Activated CD8-positive, alpha-beta memory T cell treated with anti-CD3 and anti-CD28 coated beads for 4 hours (primary cell): ENCODE measurements around the gene ERAS.
A peak's percentile ranks its signal among the peaks of the same experiment; 100 is the strongest.
"Not testable (repeated sequence)": the region's sequence is repeated elsewhere in the genome, so short reads cannot be mapped to it uniquely, and the experiment has no call there.

ENCODE experiments used
- DNase-seq, 2 donors: peaks; one replicate each; pipeline ENCODE4 v3.0.0-alpha.2; 2020; ENCODE audit warnings: low read depth in 2 of 2

ERAS gene

DNA sequence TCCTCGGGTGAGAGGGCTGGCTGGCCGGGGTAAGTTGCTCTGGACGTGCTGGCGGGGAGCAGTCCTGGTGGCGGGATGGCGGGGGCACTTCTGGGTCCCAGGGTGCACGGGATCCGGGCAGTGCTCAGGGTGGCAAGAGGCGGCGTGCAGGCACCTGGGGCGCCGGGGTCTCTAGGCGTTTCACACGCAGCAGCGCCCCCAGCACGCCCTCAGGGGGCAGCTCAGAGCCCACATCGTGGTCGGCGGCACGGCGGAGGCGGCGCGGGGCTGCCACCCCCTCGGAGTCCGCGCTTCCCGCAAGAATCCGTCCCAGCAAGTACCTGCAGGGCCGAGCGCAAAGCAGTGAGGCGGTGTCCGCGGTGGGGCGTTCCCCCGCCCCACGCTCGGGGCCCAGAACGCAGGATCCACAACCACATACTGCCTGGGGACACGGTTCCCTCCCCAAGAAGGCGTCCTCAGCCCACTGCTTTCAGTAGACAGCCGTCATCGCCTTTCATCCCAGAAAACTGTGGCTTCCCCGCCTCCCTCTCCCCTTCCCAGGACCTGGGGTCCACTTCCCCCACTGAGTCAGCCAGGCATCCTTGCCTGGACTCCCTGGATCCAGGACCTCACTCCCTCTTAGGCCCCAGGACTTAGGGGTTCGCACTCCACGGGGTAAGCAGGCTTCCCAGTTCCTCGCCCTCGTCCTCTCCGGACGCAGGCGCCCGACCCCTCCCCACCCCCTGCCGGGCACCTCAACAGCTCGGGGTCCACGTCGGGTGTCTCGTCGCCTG is 5.0 kb downstream of the ERAS start:
- DNase-seq = no peak

GRCh38 chrX:48831909-48832291 is 5.6 kb downstream of the ERAS start:
- no peak for DNase-seq

- DNase-seq = no peak
These were observed 7.3 kb downstream of the ERAS start for GRCh38 chrX:48833542-48834138.

GRCh38 chrX:48834383-48834709 is 8.0 kb downstream of the ERAS start:
- DNase-seq = no peak

DNA sequence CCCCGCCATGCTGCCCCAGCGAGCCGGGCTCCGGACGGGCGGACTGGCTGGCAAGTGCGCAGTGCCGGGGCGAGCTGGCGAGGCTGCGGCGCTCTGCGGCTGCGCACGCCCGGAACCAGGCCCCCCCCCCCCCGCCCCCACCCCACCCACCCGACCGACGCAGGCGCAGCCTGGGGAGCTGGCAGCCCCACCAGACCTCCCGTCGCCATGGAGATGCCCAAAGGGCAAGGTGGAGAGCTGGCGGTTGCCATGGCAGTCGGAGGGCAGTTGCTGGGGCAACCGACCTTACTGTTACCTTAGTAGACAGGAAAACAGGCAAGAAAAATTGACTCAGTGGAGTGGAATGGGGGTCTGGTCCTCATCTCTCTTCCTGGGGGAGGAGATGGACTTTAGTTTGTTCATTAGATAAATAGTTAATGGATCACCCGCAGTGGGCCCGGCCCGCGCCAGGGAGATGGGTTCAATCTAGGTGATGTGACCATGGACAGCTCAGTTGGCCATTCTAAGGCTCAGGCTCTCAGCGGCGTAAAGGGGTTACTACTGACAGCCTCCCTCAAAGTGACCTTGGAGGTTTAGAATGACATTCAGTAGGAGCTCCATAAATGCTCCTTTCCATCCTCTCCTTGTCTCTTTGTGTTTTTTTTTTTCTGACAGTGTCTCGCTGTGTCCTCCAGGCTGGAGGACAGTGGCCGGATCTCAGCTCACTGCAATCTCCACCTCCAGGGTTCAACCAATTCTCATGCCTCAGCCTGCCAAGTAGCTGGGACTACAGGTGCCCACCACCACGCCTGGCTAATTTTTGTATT is 9.4 kb downstream of the ERAS start, which contains the start of gene PCSK1N:
Gene PCSK1N (minus strand): TSS at position 87 of the 806 bp plus-strand sequence. CDS start 78 bp downstream, at position 9.
- DNase-seq = peak; percentile 8 to 10

DNA sequence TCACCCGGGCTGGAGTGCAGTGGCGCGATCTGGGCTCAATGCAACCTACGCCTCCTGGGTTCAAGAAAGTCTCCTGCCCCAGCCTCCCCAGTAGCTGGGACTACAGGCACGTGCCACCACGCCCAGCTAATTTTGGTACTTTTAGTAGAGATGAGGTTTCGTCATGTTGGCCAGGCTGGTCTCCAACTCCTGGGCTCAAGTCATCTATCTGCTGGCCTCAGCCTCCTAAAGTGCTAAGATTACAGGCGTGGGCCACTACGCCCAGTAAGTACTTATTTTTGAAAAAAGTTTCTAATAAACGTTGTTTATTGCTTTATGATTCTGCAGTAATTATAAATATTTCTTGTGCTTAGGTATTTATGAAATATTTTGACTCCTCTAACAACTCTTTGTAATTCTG is 13.4 kb downstream of the ERAS start:
- DNase-seq = no peak

- DNase-seq = no peak
These were observed 22.5 kb downstream of the ERAS start for GRCh38 chrX:48848847-48849246.

GRCh38 chrX:48852857-48853256 is 26.5 kb downstream of the ERAS start:
- DNase-seq = no peak

DNA sequence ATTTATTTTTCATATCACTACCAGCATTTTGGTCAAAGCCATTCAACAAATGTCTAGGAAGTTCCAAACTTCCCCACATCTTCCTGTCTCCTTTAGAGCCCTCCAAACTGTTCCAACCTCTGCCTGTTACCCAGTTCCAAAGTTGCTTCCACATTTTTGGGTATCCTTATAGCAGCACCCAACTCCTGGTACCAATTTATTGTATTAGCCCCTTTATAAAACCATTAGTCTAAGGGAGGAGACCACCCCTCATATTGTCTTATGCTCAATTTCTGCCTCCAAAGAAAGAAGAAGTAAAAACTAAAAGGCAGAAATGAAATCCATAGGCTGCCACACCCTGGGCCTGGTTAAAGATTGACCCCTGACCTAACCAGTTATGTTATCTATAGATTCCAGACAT is 27.2 kb downstream of the ERAS start:
- not testable (repeated sequence) for DNase-seq

GRCh38 chrX:48854121-48854804 is 27.9 kb downstream of the ERAS start:
- DNase-seq = not testable (repeated sequence)

GRCh38 chrX:48854898-48855297 is 28.6 kb downstream of the ERAS start:
- DNase-seq = no peak

DNA sequence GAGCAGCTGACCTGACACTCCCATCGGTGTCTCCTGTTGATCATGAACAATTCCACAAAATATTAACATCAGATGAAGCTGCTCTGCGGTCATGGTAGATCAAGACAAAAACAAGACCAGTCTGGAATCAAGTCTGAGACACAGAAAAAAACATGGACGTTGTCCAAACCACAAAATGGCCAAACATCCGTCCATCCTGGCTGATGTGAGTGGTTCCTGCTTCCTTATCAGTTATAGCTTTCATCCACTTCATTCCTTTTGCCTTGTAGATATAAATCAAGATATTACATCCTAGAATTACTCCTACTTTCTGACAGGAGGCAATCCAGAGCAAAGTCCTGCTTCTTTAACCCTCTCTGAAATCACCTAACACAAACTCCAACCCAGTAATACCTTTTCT is 37.9 kb downstream of the ERAS start:
- DNase-seq = no peak

DNA sequence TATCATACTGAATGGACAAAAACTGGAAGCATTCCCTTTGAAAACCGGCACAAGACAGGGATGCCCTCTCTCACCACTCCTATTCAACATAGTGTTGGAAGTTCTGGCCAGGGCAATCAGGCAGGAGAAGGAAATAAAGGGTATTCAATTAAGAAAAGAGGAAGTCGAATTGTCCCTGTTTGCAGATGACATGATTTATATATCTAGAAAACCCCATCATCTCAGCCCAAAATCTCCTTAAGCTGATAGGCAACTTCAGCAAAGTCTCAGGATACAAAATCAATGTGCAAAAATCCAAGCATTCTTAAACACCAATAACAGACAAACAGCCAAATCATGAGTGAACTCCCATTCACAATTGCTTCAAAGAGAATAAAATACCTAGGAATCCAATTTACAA is 45.7 kb downstream of the ERAS start:
- DNase-seq = not testable (repeated sequence)

DNA sequence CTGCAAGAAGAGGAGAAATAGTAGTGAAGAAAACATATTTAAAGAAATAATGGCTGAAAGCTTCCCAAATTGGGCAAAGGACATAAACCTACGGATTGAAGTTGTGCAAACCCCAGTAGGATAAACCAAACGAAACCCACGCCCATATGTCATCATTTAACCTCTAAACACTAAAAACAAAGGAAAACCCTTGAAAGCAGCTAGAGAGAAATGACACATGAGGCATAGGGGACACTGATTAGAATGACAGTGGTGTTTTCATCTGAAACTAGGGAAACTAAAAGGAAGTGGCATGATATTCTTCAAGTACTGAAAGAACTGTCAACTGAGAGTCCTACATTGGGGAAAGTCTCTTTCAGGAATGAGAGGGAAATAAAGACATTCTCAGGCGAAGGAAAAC is 50.6 kb downstream of the ERAS start:
- DNase-seq = not testable (repeated sequence)
